HCT116 (cell line): ENCODE results near the gene ITSN1. TPM values are rescaled to one million over a fixed set of nuclear protein-coding genes. Genes with fewer than 3 reads are reported as not detected.

ENCODE experiments used
- ATAC-seq: fragments of 200-7000 bp; cut with Tn5 transposase; 2 replicates; pipeline ENCODE4 v1.9.1; 2020; ENCODE audit warnings: mild to moderate bottlenecking, moderate library complexity
- BruUV-seq: library from RNA; stranded (reverse); fragments of 400-500 nt; replicated peaks from 2 replicates; lab custom pipeline; 2021; lab: Mats Ljungman, UMichigan
- CTCF ChIA-PET: fragments of 300-600 bp; sonication (Branson Sonifier 250); formaldehyde crosslinking; loops from one replicate; lab custom pipeline; 2021; ENCODE audit warnings: antibody characterized with exemption; lab: Charles Lee
- POLR2A ChIA-PET: fragments of 300-600, 350-600 bp; sonication (Branson Sonifier 250); formaldehyde crosslinking; loops from one replicate; lab custom pipeline; 2021; ENCODE audit warnings: antibody characterized with exemption; lab: Charles Lee
- RAD21 ChIA-PET, 2 experiments: fragments of 300-600 bp; sonication (Branson Sonifier 250); formaldehyde crosslinking; loops; one replicate each; lab custom pipeline; 2023; ENCODE audit warnings: low total read pairs in 2 of 2; ENCODE audit not compliant: uncharacterized antibody in 2 of 2, unreplicated experiment in 2 of 2, low non-redundant PET in 1 of 2; lab: Charles Lee
- DNase-seq: peaks from one replicate; pipeline ENCODE4 v3.0.0-alpha.2; 2010; ENCODE audit warnings: low read depth, low spot score
- H2AFZ ChIP-seq: fragments of 200-600 bp; shearing (Covaris generic), sonication (generic); 2 replicates; pipeline ENCODE4 v1.6.1; 2017; ENCODE audit warnings: low read depth, mixed run types, mixed read lengths, antibody characterized with exemption, low read length; ENCODE audit not compliant: poor library complexity, severe bottlenecking
- H3K27ac ChIP-seq: 2 replicates; pipeline ENCODE4 v1.5.1; 2012; ENCODE audit warnings: low read depth, low read length
- H3K27me3 ChIP-seq: fragments of 200-600 bp; sonication (generic); 2 replicates; pipeline ENCODE4 v1.6.1; 2016; ENCODE audit warnings: mixed run types, low read length, mixed read lengths; ENCODE audit not compliant: insufficient read depth
- H3K36me3 ChIP-seq, 2 experiments: fragments of 200-500 bp in 1 of 2; fragments of 200-600 bp in 1 of 2; sonication (Bioruptor generic) in 1 of 2; sonication (generic) in 1 of 2; 2 replicates each; pipeline versions ENCODE4 v1.5.1 to v1.6.1; 2014 to 2016; ENCODE audit warnings: low read length in 2 of 2, inconsistent platforms in 1 of 2, mixed read lengths in 1 of 2, mixed run types in 1 of 2; ENCODE audit not compliant: insufficient read depth in 2 of 2, control insufficient read depth in 1 of 2
- H3K4me1 ChIP-seq, 2 experiments: fragments of 200-600 bp in 1 of 2; sonication (generic) in 1 of 2; 2 replicates each; pipeline versions ENCODE4 v1.5.1 to v1.6.1; 2012 to 2017; ENCODE audit warnings: low read length in 2 of 2, inconsistent platforms in 1 of 2, mild to moderate bottlenecking in 1 of 2, mixed read lengths in 1 of 2, mixed run types in 1 of 2, moderate library complexity in 1 of 2; ENCODE audit not compliant: insufficient read depth in 2 of 2, control insufficient read depth in 1 of 2
- H3K4me2 ChIP-seq: fragments of 200-600 bp; sonication (generic); 2 replicates; pipeline ENCODE4 v1.6.1; 2017; ENCODE audit warnings: mixed run types, low read length, mixed read lengths
- H3K4me3 ChIP-seq, 2 experiments: fragments of 200-600 bp in 1 of 2; sonication (generic) in 1 of 2; replicated peaks in 1 of 2; 2 replicates each; pipeline ENCODE4 v1.5.1; 2011 to 2016; ENCODE audit warnings: low read length in 2 of 2, control low read depth in 1 of 2, low read depth in 1 of 2, mild to moderate bottlenecking in 1 of 2, mixed read lengths in 1 of 2, mixed run types in 1 of 2
- H3K79me2 ChIP-seq: fragments of 200-600 bp; sonication (generic); 2 replicates; pipeline ENCODE4 v1.6.1; 2017; ENCODE audit warnings: mild to moderate bottlenecking, mixed run types, low read length, moderate library complexity, mixed read lengths; ENCODE audit not compliant: insufficient read depth
- H3K9ac ChIP-seq: fragments of 200-600 bp; sonication (generic); 2 replicates; pipeline ENCODE4 v1.6.1; 2016; ENCODE audit warnings: low read length, mixed read lengths
- H3K9me2 ChIP-seq: fragments of 200-600 bp; sonication (generic), shearing (Covaris generic); 2 replicates; pipeline ENCODE4 v1.6.1; 2017; ENCODE audit warnings: mixed run types, mild to moderate bottlenecking, moderate library complexity; ENCODE audit not compliant: insufficient read depth
- H3K9me3 ChIP-seq, 2 experiments: fragments of 200-500 bp in 1 of 2; fragments of 200-600 bp in 1 of 2; sonication (Bioruptor generic) in 1 of 2; sonication (generic) in 1 of 2; 2 replicates each; pipeline ENCODE4 v1.6.1; 2014 to 2017; ENCODE audit warnings: low read length in 2 of 2, mixed read lengths in 2 of 2, inconsistent platforms in 1 of 2, low read depth in 1 of 2, mild to moderate bottlenecking in 1 of 2, mixed run types in 1 of 2, moderate library complexity in 1 of 2; ENCODE audit not compliant: control insufficient read depth in 1 of 2, insufficient read depth in 1 of 2
- H4K20me1 ChIP-seq: fragments of 200-600 bp; sonication (generic), shearing (Covaris generic); 2 replicates; pipeline ENCODE4 v1.6.1; 2017; ENCODE audit warnings: mixed run types, mild to moderate bottlenecking, moderate library complexity; ENCODE audit not compliant: insufficient read depth
- ATF3 ChIP-seq: IDR thresholded peaks from 2 replicates; pipeline ENCODE4 v1.6.1; 2012
- CBX3 ChIP-seq: IDR thresholded peaks from 2 replicates; pipeline ENCODE4 v1.6.1; 2012; ENCODE audit warnings: low read depth
- CEBPB ChIP-seq: IDR thresholded peaks from 2 replicates; pipeline ENCODE4 v1.6.1; 2012; ENCODE audit warnings: low read depth
- EGR1 ChIP-seq: IDR thresholded peaks from 2 replicates; pipeline ENCODE4 v1.6.1; 2012; ENCODE audit warnings: low read depth
- ELF1 ChIP-seq: IDR thresholded peaks from 2 replicates; pipeline ENCODE4 v1.6.1; 2012; ENCODE audit warnings: low read depth, borderline replicate concordance
- EZH2phosphoT487 ChIP-seq: fragments of 200-600 bp; IDR thresholded peaks from 2 replicates; pipeline ENCODE4 v1.6.1; 2018; ENCODE audit warnings: antibody characterized with exemption, borderline replicate concordance
- FOSL1 ChIP-seq: IDR thresholded peaks from 2 replicates; pipeline ENCODE4 v1.6.1; 2012; ENCODE audit warnings: low read depth
- JUND ChIP-seq: IDR thresholded peaks from 2 replicates; pipeline ENCODE4 v1.6.1; 2012
- MAX ChIP-seq: IDR thresholded peaks from 2 replicates; pipeline ENCODE4 v1.6.1; 2012
- POLR2A ChIP-seq: IDR thresholded peaks from 2 replicates; pipeline ENCODE4 v1.7.0; 2011; ENCODE audit warnings: borderline replicate concordance; ENCODE audit not compliant: insufficient read depth, insufficient read length; ENCODE audit errors: extremely low read depth
- POLR2AphosphoS5 ChIP-seq: IDR thresholded peaks from 2 replicates; pipeline ENCODE4 v1.6.1; 2011; ENCODE audit warnings: mild to moderate bottlenecking, low read depth, low read length, moderate library complexity
- REST ChIP-seq: IDR thresholded peaks from 2 replicates; pipeline ENCODE4 v1.6.1; 2012; ENCODE audit warnings: low read depth
- SIN3A ChIP-seq: IDR thresholded peaks from 2 replicates; pipeline ENCODE4 v1.6.1; 2012; ENCODE audit warnings: low read depth
- SP1 ChIP-seq: IDR thresholded peaks from 2 replicates; pipeline ENCODE4 v1.6.1; 2012; ENCODE audit warnings: low read depth
- SRF ChIP-seq: IDR thresholded peaks from 2 replicates; pipeline ENCODE4 v1.6.1; 2012; ENCODE audit warnings: low read depth
- TCF7L2 ChIP-seq: IDR thresholded peaks from 2 replicates; pipeline ENCODE4 v1.7.0; 2011; ENCODE audit warnings: borderline replicate concordance, inconsistent platforms; ENCODE audit not compliant: insufficient read depth, insufficient read length; ENCODE audit errors: extremely low read depth
- YY1 ChIP-seq: IDR thresholded peaks from 2 replicates; pipeline ENCODE4 v1.6.1; 2011; ENCODE audit warnings: low read length, low read depth, moderate library complexity, mild to moderate bottlenecking; ENCODE audit not compliant: insufficient replicate concordance; ENCODE audit errors: extremely low read depth
- ZBTB33 ChIP-seq: IDR thresholded peaks from 2 replicates; pipeline ENCODE4 v1.6.1; 2011; ENCODE audit warnings: mild to moderate bottlenecking, low read length, moderate library complexity; ENCODE audit not compliant: insufficient replicate concordance; ENCODE audit errors: extremely low read depth
- ZFX ChIP-seq: fragments of 450-650 bp; IDR thresholded peaks from 2 replicates; pipeline ENCODE4 v1.6.1; 2017
- ZNF274 ChIP-seq: fragments of 200-500 bp; sonication (Bioruptor generic); IDR thresholded peaks from 2 replicates; pipeline ENCODE4 v1.6.1; 2014; ENCODE audit warnings: mild to moderate bottlenecking, low read depth, low read length, inconsistent platforms
- intact Hi-C: fragments of 100-400 bp; cut with micrococcal nuclease; formaldehyde crosslinking; loops from 2 replicates; pipeline ENCODE4 v1.10.0; 2022
- total RNA-seq: library from RNA; stranded (reverse); gene quantifications from one replicate; pipeline ENCODE4 v1.2.1, GENCODE V29; 2021; ENCODE audit not compliant: unreplicated experiment

Gene ITSN1
- total RNA-seq, 1 experiment from 2014 or later: 25.8 TPM

- no peak for TF ChIP-seq YY1
- TF ChIP-seq ZFX: no peak
- TF ChIP-seq EZH2phosphoT487: no peak
- no peak for TF ChIP-seq JUND
- no peak for TF ChIP-seq MAX
- TF ChIP-seq ELF1: no peak
- TF ChIP-seq FOSL1: no peak
- no peak for TF ChIP-seq POLR2A
- TF ChIP-seq ATF3: no peak
- TF ChIP-seq ZNF274: no peak
Measured at GRCh38 chr21:33878824-33879223, 236.5 kb downstream of the ITSN1 start (continued).

- Histone ChIP-seq H3K4me1 (no peaks in the 10 kb centered on the region), H3K27ac (no peak overlapping the region), H3K36me3 (no peaks in the 10 kb centered on the region), H3K9me2 (no peaks in the 10 kb centered on the region), H3K9ac (no peak overlapping the region), H3K79me2 (no peaks in the 10 kb centered on the region), H3K9me3 (no peaks in the 10 kb centered on the region), H3K4me2 (no peak overlapping the region), H3K4me3 (no peak overlapping the region), H2AFZ (no peak overlapping the region), H4K20me1 (no peaks in the 10 kb centered on the region), H3K27me3 (no peaks in the 10 kb centered on the region; the same call in 1 of the 2 replicates)
- no TSS peak for BruUV-seq
- DNase-seq (no peak), ATAC-seq (no peak)
- intact Hi-C loops: no loop called here
- TF ChIP-seq CBX3: no peak
- TF ChIP-seq REST: no peak
- no peak for TF ChIP-seq CEBPB
- no peak for TF ChIP-seq YY1
- TF ChIP-seq SIN3A: no peak
- no peak for TF ChIP-seq SP1
- TF ChIP-seq TCF7L2: no peak
- TF ChIP-seq POLR2A: no peak
- TF ChIP-seq EGR1: no peak
- TF ChIP-seq ZNF274: no peak
- TF ChIP-seq SRF: no peak
- no peak for TF ChIP-seq POLR2AphosphoS5
- TF ChIP-seq ZBTB33: no peak
- TF ChIP-seq EZH2phosphoT487: no peak
- no peak for TF ChIP-seq ELF1
- no peak for TF ChIP-seq ZFX
- no peak for TF ChIP-seq JUND
- no peak for TF ChIP-seq FOSL1
- RAD21 ChIA-PET: no interaction called here
- CTCF ChIA-PET: no interaction called here
- POLR2A ChIA-PET: no interaction called here
Measured at GRCh38 chr21:33880626-33881025, 238.3 kb downstream of the ITSN1 start.
